NOMO-1 treated with DMSO at 0.1 percent for 48 hours (cell line): ENCODE measurements around the gene GLI3.

Source experiments
- DNase-seq: peaks from one replicate; lab custom pipeline; 2025; ENCODE audit not compliant: unreplicated experiment; lab: John Stamatoyannopoulos, UW

Gene GLI3

DNA sequence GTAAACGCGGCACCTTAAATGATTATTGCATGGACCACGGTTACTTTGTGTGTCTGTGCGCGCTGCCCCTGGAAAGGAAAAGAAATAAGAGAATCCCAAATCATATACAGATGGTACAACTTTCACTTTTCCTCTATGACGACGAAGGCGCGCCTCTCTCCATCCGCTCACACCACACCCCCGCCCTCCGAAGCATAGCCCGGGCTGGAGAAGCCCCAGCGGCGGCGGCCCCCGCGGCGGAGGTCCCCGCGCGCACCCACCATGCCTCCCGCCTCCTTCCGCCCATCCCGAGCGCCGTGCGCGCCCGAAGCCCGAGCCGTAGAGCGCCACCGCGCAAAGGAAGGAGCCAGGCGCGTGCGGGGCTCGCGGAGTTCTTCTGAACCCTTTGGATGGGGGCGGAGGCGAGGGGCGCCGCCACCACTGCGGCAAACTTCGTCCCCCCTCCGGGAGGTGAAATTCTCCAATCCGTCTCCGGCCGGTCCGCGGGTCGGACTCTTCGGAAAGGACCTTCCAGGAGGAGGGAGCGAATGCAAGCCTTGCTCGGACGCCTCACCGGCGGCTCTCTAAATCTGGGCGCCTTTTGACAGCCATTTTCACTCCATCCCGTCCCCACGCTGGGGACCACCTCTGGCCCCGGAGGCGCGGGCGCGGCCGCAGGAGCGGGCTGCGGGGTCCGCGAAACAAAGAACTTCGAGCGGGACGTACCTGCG is 588 bp downstream of the GLI3 start:
- no peak for DNase-seq

GRCh38 chr7:42235741-42236161 is 1.3 kb downstream of the GLI3 start:
- no peak for DNase-seq

- no peak for DNase-seq
These were observed 2.3 kb downstream of the GLI3 start for GRCh38 chr7:42234736-42235135.

DNA sequence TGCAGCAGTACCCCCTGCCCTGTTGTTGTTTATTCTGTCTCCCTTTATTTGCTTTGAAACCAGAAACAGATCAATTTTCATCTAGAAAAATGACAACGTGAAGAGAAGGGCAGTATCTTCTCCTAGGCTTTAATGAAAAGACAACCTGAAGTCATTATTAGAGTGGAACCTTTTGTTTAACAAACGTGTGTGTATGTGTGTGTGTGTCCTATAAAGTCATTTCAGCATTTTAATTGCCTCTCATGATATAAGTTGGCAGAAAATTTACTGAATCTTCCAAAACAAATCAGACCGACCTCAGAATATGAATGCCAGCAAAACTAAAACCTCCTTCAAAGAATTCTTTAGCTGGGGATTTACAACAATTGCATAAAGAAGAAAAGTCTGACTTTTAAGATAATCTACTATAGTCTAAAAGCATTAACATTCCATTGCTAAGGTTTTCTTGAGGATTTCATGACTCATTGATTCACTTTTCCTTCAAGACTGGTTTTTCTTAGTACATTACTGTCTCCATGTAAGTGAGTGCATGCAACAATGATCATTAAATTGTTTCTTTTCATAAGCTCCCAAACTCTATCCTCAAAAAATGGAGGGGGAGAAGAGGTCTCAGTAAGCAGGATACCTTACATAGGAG is 3.2 kb downstream of the GLI3 start:
- no peak for DNase-seq

DNA sequence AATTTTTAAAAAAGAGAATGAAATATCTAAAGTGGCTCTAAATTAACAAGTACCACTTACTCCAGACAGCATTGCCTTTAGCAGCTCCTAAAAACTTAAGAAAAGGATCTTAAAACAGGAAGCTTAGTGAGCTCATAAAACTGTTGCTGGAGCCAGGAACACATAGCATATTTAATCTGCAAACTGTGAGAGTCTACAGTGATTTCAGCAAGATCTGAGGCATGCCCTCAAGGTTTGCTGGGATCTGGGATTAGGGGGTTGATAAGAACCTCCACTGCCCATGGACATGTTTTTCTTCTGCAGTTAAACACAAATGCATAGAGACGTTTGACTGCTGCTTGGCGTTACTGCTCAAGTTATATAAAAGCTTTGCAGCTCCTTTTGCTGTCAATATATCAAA is 3.8 kb downstream of the GLI3 start:
- DNase-seq: no peak

- DNase-seq: no peak
These were observed 4.7 kb downstream of the GLI3 start for GRCh38 chr7:42232275-42232674.

DNA sequence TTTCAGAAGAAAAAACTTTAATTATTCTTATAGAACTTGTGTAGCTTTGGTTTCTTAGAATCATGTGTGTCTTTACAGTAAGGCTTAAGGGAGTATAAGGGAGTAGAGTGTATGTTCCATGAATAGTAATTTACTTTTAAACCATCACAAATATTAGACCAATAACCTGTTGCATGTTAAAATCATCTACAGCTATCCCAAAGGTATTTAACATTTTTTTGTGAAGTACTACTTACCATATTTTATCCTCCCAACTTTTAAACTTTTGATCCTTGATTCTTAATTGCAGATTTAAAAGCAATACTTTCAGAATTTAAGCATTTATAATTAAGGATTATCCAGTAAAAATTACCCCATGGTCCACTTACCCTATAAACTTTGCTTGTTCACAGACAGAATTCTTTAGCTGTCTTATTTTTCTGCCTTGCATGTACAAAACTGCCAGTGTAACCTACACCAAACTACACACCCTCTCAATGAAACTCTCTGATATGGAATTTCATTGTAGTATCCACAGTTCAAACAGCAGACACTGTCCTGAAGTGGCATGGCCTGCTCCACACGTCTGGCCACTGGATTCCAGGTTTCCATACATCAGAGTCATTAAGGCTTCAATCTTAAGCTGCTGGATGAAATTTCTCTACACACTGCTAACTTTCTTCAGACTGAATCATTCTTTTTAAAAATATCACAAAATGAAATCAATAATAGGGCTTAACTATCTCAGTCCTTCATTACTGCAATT is 5.8 kb downstream of the GLI3 start:
- DNase-seq: no peak

DNA sequence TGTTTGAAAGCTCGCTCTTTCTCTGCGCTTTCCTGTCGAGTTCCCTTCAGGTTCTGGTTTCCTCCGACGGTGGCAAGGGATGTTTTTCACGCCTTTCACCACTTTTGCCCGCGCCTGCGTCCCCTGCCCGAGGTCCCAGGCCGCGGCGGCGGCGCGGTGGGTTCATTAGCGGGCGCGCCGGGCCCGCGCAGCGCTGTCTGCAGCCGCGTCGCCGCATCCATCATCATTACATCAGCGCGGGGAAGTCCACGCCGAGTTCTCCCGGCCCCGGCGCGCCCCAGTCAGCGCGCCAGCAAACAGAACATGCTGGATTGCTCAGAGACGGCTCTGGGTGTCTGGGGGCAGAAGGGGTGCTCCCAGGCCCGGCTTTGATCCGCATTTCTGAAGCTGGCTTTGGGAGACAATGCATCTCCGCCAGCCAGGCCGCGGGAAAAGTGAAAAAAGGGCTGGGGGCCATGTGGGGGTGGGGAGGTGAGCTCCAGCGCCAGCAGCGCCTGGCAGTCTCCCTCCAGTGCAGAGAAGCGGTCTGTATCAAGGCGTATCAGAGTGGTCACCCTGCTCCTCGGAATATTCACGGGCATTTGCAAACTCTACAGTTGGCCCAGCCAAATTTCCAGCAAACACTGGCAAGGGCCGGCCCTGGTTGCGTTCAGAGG is 8.9 kb downstream of the GLI3 start:
- no peak for DNase-seq

DNA sequence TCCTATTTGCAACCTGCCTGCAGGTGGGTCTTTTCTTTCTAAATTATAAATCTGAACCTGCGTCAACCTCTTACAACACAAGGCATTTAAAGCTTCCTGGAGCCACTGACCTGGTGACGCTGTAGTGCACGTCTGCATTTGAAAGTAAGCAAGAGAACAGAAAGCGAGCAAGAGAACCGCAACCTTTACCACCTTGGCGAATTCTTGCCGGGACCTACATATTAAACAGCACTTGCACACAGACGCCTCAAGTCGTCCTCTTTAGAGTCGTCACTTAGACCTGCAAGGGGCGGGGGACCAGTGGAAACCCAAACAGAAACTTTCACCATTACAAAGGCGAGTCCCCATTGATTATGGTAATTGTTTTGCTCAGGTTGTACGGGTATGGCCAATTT is 9.5 kb downstream of the GLI3 start:
- DNase-seq: no peak

DNA sequence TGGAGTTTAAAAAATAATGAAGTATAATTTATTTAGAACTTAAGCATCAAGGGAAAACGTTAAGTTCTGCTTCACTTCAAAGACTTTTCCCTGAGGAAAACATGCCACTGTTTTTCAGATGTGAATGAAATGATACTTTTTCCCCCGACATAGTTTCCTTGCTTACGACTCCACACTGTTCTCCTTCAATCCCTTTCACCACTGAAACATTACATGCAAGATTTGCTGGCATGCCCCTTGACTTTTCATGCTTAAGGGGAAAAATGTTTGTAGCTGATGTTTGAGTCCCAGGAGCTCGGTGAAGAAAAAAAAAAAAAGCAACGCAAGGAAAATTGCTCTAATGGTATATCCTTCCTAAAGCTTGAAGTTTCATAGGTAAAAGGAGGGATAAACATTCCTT is 10.0 kb downstream of the GLI3 start:
- DNase-seq: no peak

GRCh38 chr7:42226354-42226941 is 10.6 kb downstream of the GLI3 start:
- no peak for DNase-seq

- DNase-seq: no peak
These were observed 12.5 kb downstream of the GLI3 start for GRCh38 chr7:42224391-42225003.

DNA sequence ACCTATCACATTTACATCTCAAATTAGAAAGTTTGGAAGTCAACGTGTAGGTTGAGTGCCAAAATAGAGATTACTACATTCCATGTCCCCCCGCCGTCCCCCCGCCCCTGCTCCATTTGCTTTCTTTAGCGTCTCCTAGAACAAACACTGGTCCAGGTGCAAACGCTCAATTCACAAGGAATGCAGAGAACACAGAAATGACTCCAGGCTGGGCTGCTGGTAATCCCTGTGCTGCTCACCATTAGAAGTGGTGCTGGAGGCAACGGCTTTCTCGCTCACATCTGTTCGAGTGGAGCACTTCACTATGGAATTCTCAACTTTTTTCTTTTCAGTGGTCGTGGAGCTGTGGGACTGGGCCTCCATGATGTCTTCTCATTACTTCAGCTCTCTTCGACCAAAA is 14.1 kb downstream of the GLI3 start:
- no peak for DNase-seq

DNA sequence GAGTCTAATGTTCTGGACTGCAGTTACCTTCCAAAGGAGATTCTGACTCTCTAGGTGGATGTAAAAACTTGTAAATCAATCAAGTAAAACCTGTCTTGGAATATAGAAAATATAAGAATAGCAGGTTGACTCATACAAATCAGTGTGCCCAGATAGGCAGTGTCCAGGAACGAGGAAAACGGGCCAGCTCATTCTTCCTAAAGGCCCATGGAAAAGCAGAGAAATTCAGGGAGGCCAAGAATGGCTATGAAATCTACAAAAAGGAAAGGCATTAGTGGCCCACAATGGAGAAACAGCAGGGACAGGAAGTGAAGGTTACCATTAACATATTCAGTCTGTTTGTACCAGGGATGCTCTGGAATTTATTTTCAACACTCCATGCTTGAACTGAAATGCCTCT is 14.9 kb downstream of the GLI3 start:
- no peak for DNase-seq

DNA sequence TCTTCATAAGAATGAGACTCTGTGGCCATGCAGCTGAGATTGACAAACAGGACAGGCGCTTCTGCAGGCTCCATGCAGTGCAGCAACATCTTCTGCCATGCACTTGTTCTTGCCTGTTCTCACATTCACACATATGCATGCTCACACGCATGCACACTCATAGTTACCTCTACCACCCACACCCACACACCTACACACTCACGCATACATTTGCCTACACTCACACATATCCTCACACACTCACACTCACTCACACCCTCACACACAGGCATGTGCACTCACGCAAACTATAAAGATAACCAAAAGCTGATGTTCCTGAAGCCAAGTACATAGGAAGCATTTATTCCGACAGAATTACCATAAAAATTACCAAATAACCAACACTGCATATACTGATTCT is 15.7 kb downstream of the GLI3 start:
- DNase-seq: no peak

DNA sequence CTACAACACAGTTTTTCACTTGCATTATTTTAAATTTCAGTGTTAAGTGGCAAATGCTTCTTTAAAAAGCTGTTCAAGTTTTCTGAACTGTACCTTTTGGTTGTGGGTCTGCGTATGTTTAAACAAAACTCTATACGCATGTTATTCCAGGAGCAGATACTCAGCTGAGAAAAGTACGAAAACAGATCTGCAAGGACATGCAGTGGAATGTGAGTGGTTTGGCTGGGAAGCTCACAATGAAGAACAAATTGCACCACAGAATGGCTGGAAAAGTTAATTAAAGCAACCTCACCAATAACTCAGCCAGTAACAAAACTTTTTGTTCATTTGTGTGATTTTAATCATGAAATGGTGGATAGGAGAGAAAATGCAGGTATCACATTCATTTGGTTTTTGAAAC is 17.6 kb downstream of the GLI3 start:
- DNase-seq: no peak

DNA sequence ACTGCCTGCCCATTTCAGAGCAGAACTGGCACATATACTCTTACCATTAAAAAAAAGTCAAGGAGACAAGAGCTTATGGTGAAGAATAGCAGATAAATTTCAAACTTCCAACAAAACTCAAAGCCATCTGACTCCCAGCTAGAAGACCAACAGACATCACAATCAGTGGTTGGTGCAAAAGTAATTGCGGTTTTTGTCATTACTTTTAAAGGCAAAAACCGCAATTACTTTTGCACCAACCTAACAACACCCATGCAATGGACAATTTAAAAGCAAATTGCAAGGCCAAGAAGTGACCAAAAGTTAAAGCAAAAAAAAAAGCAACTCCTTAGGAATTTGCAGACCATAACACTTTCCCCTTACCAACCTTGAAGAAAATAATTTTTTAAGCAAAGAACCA is 18.8 kb downstream of the GLI3 start:
- no peak for DNase-seq

- no peak for DNase-seq
These were observed 19.5 kb downstream of the GLI3 start for GRCh38 chr7:42217548-42217947.

- no peak for DNase-seq
These were observed 20.0 kb downstream of the GLI3 start for GRCh38 chr7:42217053-42217452.

GRCh38 chr7:42214060-42214679 is 22.8 kb downstream of the GLI3 start:
- DNase-seq: no peak

DNA sequence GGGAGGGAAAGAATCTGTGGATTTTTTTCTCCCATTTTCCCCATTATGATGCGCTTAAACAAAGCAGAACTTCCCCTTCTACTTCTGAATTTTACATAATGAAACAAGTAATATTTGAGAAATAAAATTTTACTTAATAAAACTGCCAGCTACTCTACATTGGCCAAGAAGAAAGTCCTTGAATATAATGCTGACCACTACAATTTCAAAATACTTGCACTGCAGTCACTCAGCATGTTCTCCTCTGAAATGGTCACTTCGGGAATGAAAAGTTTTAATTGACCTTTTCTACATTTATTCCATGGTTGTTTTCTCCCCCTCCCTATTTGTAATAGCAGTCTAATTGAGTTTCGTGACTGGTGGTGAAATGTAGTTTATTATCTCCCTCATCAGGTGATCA is 23.9 kb downstream of the GLI3 start:
- no peak for DNase-seq
